GM10266 (cell line): ENCODE data around the gene HELZ2.

Source experiments
- DNase-seq: peaks from one replicate; pipeline ENCODE4 v3.0.0; 2012; ENCODE audit errors: extremely low spot score
- TF ChIP-seq, protein P1 (sequence below): IDR thresholded peaks from 2 replicates; pipeline ENCODE4 v1.5.1; 2012; ENCODE audit warnings: mild to moderate bottlenecking, low read depth; ENCODE audit not compliant: control insufficient read depth, insufficient read depth; ENCODE audit errors: missing control alignments

Gene HELZ2

DNA sequence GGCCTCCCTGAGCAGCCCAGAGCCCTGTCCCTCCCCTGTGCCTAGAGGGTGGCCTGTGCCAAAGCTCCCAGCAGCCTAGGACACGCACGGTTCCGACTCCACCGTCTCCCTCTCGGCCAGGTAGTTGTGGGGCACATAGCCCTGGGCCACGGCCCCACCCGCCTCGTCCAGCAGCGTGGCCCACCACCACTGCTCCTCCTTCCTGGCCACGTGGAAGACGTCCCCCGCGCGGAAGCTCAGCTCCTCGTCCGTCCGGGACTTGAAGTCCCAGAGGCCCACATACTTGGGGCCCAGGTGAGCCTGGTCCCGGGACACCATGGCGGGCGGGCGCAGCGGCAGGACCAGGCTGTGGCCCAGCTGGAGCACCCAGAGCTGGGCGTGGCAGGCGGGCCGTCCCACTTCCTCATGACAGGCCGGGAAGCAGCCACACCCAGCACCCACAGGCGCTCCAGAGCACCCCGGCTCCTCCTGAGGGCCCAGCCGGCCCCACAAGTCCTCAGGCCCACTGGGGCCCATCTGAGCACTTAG, 37.0 kb downstream of the HELZ2 start, which contains the start of gene PTK6:
TSS of gene PTK6 (minus strand) at position 380 of the 528 bp plus-strand sequence. CDS start at position 318, 62 bp downstream.
- DNase-seq = peak; percentile 78
- TF ChIP-seq, protein P1, sequence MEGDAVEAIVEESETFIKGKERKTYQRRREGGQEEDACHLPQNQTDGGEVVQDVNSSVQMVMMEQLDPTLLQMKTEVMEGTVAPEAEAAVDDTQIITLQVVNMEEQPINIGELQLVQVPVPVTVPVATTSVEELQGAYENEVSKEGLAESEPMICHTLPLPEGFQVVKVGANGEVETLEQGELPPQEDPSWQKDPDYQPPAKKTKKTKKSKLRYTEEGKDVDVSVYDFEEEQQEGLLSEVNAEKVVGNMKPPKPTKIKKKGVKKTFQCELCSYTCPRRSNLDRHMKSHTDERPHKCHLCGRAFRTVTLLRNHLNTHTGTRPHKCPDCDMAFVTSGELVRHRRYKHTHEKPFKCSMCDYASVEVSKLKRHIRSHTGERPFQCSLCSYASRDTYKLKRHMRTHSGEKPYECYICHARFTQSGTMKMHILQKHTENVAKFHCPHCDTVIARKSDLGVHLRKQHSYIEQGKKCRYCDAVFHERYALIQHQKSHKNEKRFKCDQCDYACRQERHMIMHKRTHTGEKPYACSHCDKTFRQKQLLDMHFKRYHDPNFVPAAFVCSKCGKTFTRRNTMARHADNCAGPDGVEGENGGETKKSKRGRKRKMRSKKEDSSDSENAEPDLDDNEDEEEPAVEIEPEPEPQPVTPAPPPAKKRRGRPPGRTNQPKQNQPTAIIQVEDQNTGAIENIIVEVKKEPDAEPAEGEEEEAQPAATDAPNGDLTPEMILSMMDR = no peak

DNA sequence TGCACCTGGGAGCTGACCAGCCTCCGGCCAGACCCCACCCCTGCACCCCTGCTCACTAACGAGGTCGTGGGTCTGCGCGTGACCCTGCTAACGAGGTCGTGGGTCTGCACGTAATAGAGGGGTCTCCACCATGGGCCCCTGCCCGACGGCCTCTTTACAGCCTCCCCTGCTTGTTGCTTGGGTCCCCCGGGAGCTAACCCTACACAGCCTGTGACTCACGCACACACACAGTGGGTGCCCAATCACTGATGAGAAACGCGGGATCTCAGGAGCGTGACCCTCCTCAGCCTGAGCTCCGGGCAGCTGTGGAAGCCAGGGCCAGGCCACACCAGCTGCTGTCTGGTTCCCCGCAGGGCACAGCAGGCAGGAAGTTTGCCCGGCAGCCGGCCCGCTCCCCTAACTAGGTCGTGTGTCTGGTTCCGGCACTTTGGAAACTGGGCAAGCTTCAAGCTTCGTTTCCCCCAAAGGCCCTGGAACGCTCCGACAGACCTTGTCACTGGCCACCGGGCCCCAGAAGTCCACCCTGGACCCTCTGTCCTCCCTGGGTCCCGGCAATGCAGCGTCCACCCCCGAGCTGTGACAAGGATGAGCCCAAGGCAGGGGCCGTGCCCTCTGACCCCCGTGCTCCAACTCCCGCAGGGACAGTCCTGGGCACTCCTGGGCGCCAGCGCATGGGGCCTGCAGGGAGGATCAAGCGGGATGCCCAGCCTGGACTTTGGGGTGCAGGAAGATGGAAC, 37.6 kb downstream of the HELZ2 start:
- TF ChIP-seq, protein P1 = no peak
- no peak for DNase-seq

DNA sequence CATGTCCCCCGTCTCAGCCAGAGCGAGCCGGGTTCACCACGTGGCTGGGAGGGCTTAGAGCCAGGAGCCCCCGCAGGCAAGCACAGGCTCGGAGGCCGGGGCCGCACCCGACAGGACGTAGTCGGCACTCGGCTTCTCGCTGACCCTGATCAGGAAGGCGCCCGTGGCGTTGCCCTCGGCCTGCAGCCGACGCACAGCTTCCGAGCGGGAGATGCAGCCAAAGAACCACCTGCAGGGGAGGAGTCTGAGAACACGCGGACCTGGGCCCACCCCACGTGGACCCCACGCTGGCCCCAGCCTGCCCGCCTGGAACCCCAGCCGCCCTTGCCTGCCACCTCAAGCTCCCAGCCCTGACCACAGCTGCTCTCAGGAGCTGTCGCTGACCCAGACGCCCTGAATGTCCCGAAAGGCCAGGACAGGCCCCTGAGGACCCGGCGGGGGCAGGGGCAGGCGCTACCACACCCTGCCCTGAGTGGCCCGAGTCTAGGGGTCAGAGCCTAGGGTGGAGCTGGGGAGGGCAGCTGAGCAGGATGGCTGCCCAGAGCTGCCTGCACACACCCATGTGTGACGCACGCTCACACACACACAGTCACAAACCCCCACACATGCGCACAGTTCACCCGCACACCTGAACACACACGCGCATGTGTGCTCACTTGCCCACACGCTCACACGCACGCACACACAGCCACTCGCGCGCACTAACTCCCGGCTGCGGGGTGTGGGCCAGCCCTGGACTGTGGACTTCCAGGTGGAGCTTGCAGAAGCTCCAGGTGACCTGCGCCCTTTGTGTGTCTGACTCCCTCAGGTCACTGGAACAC, 39.0 kb downstream of the HELZ2 start:
- TF ChIP-seq, protein P1 = no peak
- no peak for DNase-seq

DNA sequence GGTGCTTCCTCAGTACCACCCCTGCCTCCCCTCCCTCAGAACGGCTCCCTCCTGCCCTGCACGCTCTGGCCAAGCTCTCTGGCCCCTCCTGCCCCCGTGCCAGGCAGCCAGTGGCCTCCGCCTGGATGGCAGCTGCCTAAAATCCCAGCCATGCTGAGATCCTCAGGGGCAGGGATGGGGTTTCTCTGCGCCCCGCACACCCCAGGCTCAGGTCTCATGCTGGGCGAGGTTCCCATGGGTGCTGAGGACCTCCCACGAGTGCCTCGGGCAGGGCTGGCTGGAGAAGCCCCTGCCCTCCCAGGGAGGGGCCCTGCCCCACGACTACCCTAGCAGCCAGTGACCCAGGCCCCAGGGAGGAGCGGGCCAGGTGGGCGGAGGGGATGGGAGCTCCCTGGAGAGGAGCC, 39.6 kb downstream of the HELZ2 start:
- TF ChIP-seq, protein P1 = no peak
- no peak for DNase-seq

DNA sequence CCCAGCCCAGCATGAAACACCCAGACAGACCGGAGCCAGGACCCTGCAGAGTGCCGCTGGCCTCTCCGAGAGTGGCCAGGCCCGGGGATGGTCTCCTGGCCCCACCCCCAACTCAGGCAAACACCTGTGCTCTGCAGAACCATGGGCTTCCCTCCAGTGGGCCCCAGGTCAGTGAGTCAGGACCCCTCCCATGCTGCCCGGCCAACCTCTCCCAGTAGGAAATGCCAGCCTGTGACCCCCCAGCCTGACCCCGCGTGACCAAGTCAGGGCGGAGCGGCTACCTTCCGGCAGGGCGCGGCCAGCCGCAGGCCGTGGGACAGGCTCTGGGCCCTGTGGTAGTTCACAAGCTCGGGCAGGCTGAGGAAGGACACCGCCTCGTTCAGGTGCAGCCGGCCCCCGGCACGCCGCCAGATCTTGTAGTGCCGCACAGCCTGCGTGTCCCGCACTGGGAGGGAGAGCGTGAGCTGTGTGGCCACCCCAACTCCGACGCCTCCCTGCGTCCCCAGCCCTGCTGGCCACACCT, 40.1 kb downstream of the HELZ2 start:
- TF ChIP-seq, protein P1 = no peak
- DNase-seq = no peak

DNA sequence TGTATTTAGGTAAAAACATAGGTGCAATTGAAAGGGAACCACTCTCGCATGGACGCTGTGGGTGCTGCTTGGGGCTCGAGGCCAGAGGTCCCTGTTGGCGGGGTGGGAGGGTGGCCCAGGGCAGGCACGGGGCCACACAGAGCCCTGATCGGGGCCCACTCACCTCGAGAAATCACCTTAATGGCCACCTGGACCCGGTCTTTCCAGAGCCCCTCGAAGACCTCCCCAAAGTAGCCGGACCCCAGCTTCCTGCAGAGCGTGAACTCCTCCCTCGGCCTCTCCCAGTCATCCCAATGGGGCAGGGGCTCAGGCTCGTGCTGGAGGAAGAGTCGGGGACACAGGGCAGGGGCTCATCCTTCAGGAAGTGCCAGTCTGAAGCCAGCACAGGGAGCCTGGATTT, 40.7 kb downstream of the HELZ2 start:
- DNase-seq = no peak
- TF ChIP-seq, protein P1 = no peak
